ENCODE results near the gene SIPA1.

- TF ChIP-seq EZH2 (conservative IDR thresholded peaks at IDR 0.05; ENCODE audit: low read depth, low read length) (no peak), POLR2AphosphoS5 (IDR thresholded peaks at IDR 0.05; ENCODE audit: low read depth, low read length) (no peak), SRF (IDR thresholded peaks at IDR 0.05; ENCODE audit: low read depth, low read length) (no peak), RAD21 (CRISPR knock-in tag; IDR thresholded peaks at IDR 0.05) (no peak), FOSL1 (CRISPR knock-in tag; IDR thresholded peaks at IDR 0.05; ENCODE audit: borderline replicate concordance) (no peak), SRSF9 (IDR thresholded peaks at IDR 0.05; ENCODE audit: borderline replicate concordance, insufficient read depth, low read depth, low read length, poor library complexity, severe bottlenecking) (no peak), XRCC5 (optimal IDR thresholded peaks at IDR 0.05; ENCODE audit: low read length) (no peak)
These were observed 27.5 kb upstream of the SIPA1 start for GRCh38 chr11:65610404-65610803.
